NCI-H2171 (cell line): ENCODE data around the gene NPHS1.

Experiments
- DNase-seq: peaks from one replicate; lab custom pipeline; 2025; lab: John Stamatoyannopoulos, UW

Gene NPHS1

DNA sequence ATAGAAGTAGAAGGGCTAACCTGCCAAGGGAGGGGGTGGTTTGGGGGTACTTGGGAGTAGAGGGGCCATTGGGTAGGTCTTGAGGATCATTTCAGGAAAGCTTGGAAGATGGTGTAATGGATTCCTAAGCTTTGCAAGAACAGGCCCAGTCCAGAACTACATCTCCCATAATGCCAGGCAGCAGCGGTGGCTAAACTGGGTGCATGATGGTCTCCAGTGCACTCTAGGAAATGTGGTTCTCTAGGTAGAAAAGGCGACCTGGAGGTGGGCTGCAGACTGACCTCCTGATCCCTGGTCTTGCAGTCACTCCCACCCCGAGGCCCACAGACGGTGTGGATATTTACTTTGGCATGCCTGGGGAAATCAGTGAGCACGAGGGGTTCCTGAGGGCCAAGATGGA lies 19.9 kb upstream of the NPHS1 start:
- no peak for DNase-seq

- no peak for DNase-seq
Observed at GRCh38 chr19:35871611-35872010, 19.3 kb upstream of the NPHS1 start.

DNA sequence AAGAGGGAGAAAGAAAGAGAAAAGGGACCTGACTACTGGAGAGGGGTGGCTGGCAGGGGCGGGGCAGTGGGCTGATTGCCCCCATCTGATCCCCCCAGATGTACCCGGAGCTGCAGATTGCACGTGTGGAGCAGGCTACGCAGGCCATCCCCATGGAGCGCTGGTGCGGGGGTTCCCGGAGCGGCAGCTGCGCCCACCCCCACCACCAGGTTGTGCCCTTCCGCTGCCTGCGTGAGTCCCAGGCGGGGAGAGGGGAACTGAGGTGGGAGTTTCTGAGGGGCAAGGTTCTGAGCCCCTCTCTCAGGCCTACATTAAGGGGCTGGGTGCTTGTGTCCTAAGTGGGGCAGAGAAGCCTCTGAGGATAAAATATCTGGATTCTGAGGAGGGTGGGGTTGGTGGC lies 18.5 kb upstream of the NPHS1 start:
- no peak for DNase-seq

DNA sequence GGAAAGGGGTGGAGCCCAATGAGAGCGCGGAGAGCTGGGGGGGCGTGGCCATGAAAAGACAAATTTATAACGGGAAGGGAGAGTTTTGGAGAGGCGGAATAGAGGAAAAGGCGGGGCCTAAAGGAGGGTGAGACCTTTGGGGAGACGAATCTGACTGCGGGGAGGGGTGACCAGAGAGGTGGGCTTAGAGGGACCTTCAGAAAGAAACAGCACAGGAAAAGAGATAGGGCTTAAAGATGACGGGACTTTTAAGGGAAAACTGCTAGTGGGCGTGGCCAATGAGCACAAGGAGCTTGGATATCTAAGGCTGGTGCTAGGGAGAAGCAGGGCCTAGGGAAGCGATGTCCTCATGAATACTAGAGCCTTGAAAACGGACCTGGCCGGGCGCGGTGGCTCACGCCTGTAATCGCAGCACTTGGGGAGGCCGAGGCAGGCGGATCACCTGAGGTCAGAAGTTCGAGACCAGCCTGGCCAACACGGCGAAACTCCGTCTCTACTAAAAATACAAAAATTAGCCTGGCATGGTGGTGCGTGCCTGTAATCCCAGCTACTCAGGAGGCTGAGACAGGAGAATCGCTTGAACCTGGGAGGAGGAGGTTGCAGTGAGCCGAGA lies 17.9 kb upstream of the NPHS1 start:
- DNase-seq = peak; percentile 85

DNA sequence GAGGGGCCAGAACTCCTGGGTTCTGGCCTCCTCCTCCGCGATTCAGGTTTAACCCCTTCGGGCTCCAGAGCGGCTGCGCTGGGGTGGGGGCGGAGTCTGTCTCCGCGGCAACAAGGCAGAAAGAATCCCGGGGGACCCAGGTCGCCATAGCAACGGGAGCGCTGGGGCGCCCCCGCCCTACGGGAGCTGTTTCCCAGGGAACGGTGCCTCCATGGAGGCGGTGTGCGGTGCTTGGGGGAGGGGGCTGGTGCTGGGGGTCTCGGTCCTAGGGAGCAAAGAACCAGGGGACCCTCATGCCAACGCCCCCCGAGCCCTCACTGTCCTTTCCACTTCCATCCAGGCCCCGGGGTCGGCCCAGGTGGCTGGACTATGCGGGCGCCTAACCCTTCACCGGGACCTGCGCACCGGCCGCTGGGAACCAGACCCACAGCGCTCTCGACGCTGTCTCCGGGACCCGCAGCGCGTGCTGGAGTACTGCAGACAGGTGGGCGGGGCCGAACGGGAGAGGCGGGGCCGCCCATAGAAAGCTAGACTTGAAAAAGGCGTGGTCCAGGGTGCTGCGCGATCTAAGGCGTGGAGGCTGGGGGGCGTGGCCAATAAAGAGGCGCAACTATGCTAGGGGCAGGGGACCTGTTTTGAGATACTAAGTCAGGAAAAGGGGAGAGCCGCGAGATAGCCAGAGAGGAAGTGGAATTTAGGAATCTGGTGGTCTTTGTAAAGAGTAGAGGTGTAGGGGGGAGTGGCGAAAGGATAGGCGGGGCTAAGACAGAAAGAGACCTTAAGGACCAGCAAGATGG lies 17.2 kb upstream of the NPHS1 start:
- DNase-seq = peak; percentile 94

GRCh38 chr19:35868823-35869326 lies 16.6 kb upstream of the NPHS1 start:
- no peak for DNase-seq

DNA sequence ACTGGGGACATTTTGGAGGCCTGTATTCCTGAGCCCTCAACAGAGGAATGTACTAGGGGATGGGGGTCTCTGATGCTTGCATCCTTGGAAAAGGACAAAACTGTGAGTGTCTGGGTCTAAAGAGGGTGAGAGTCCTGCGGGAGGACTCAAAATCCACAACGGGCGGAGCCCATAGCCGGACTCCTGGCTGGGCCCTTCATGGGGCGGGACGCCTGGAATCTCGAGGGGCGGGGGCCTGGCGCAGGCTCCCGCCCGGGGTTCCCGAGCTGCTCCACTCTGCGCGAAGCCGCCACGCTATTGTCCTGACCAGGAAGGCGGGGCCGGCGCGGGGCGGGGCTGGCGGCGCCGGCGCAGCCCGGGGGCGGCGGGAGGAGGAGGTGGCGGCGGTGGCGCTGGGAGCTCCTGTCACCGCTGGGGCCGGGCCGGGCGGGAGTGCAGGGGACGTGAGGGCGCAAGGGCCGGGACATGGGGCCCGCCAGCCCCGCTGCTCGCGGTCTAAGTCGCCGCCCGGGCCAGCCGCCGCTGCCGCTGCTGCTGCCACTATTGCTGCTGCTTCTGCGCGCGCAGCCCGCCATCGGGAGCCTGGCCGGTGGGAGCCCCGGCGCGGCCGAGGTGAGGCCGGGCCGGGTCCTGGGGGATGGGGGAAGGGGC lies 16.0 kb upstream of the NPHS1 start, which contains the start of gene APLP1:
Gene APLP1, plus strand, starts transcription at position 403 of the 651 bp plus-strand sequence. Its CDS starts 63 bp downstream, at position 466.
- peak; percentile 79 for DNase-seq

- no peak for DNase-seq
Observed at GRCh38 chr19:35863018-35863417, 10.7 kb upstream of the NPHS1 start.

DNA sequence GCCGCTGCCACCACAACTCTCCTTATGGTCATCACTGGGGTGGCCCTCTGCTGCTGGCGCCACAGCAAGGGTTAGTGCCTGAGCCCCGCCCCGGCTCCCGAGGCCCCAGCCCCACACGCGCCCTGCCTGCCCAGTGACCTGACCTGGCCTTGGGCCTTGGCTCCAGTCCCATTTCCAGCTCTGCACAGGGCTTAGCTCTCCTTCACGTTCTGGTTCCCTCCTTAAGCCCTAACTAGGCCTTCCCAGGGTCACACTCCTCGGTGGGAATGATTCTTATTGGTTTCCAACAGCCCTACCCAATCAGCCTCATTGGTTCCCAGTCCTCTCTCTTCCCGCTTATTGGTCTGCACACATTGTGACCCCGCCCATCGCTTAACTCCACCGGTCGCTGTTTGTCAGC lies 10.2 kb upstream of the NPHS1 start:
- DNase-seq = no peak

GRCh38 chr19:35861640-35862160 lies 9.4 kb upstream of the NPHS1 start:
- DNase-seq = no peak

DNA sequence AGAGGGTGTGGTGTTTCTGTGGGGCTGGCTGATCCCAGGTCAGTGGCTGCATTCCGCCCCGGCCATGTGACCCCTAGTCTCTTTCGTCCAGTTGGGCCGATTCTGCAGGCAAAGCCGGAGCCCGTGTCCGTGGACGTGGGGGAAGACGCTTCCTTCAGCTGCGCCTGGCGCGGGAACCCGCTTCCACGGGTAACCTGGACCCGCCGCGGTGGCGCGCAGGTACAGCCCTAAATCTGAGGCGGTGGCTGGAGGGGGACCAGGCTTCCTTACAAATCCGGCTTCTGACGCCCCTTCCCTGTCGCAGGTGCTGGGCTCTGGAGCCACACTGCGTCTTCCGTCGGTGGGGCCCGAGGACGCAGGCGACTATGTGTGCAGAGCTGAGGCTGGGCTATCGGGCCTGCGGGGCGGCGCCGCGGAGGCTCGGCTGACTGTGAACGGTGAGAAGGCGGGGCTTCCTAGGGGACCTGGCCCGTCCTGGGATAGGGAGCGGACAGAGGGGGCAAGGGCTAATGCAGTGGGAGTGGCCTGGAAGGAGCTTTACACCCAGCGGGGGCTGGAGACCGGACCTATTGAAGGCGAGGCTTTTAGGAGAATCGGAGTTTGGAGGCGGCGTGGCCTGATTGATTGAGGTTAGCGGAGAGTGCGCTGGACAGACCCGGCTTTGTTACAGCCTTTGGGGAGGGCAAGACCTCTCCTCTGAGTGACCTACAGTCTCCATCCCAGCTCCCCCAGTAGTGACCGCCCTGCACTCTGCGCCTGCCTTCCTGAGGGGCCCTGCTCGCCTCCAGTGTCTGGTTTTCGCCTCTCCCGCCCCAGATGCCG lies 8.7 kb upstream of the NPHS1 start:
- no peak for DNase-seq

DNA sequence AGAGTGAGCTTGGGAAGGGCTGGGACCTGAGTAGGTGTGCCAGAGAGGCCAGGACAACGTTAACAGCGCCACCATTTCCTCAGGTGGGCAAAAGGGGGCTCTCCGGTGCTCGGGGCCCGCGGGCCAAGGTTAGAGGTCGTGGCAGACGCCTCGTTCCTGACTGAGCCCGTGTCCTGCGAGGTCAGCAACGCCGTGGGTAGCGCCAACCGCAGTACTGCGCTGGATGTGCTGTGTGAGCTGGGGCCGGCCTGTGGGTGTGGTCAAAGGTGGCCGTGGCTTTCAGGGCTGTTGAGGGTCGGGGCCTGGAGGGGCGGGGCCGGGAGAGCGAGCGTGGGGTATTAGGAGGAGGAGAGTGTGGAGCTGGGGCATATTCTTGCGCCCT lies 8.1 kb upstream of the NPHS1 start:
- DNase-seq = no peak

DNA sequence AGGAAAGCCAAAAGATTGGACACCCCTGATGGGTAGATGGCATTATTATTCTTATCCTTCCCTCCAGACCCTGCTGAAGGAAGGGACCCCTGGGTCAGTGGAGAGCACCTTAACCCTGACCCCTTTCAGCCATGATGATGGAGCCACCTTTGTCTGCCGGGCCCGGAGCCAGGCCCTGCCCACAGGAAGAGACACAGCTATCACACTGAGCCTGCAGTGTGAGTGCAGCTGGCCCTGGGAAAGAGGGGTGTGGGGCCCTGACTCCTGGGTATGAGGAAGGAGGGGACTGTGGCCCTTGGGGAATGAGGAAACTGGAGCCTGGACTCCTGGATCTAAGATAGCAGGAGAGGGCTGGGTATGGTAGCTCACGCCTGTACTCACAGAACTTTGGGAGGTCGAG lies 7.1 kb upstream of the NPHS1 start:
- DNase-seq = no peak

- DNase-seq = no peak
Observed at GRCh38 chr19:35858311-35858710, 6.0 kb upstream of the NPHS1 start.

GRCh38 chr19:35856546-35857149 lies 4.3 kb upstream of the NPHS1 start, which contains the start of gene KIRREL2:
TSS of gene KIRREL2 (plus strand) at chr19:35856911. CDS start at chr19:35857120, 209 bp downstream.
- DNase-seq = peak; percentile 49

DNA sequence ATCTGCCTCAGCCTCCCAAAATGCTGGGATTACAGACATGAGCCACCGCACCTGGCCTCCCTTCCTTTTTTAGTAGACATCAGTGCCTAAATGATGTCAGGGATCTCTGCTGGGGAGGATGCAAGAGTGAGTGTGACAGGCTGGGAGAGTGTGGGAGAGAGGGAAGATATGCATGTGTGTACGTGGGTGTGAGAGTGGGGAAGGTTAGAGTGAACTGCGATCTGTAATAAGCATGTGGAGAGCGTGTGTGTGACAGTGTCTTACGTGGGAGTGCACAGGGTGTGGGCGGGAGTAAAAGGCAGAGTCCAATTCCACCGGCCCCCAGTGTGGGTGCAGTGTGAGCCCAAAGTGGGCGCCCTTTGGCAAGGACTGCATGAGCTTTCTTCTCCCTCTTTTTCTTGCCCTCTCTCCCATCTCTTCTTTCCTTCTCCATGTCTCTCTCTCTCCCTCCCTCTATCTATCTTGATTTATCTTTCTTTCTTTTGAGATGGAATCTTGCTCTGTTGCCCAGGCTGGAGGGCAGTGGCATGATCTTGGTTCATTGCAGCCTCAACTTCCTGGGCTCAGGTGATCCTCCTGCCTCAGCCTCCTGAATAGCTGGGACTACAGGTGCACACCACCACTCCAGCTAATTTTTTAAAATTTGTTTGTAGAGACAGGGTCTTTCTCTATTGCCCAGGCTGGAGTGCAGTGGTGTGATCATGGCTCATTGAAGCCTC lies 893 bp upstream of the NPHS1 start:
- no peak for DNase-seq

DNA sequence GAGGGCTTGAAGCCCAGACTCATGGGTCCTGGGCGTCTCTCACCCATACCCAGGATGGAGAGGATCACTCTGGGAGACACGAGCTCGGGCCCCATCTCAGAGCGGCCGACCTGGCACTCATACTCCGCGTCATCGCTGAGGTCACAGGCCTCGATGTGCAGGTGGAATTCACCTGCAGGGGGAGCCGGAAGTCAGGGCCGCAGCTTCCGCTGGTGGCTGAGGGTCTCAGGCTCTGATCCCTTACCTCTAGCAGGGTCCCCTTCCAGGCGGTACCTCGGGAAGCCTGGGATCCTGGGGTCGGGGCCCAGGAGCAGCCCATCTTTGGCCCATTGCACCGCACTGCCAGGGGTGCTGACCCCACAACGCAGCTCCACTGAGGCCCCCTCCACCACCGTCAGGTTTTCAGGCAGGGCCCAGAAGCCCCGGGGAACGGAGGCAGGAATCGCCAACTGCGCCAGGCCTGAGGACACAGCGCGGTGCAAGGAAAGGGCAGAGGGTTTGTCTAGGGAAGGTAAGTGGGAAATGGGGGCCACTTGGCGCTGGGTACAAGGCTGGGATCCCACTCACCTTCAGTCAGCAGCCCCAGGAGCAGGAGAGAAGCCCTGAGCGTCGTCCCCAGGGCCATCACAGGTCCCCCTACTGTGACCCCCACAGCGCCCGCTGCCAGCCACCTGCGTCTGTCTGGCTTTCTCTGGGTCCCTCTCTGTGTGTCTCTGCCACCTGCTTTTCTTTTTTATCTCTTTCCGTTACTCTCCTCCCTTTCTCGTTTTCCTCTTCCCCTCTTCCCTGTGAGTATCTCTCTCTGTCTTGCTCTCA lies 883 bp downstream of the NPHS1 start:
- DNase-seq = no peak

GRCh38 chr19:35848919-35849505 lies 3.3 kb downstream of the NPHS1 start:
- DNase-seq = no peak

DNA sequence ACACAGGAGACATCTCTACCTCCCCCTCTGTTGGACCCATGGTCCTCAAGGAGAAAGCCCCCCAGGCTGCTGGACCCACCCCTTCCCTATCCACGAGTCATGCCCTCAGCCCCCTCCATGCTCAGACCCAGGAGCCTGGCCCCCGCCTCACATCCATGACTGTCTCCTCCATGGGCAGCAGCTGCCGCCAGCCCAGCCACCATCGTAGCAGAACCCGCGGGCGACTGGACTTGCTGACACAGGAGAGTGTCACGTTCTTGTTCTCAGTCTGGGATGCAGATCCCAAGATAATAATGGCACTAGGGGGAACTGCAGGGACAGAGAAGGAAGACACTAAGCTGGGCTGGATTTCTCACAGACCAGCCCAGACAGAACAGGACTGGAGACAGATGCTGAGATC lies 3.8 kb downstream of the NPHS1 start:
- no peak for DNase-seq
